OCI-LY3 (cell line): ENCODE results near the gene GNS.

Experiments used
- EZH2phosphoT487 ChIP-seq: fragments of 200-600 bp; shearing (Covaris generic); IDR thresholded peaks from 2 replicates; pipeline ENCODE4 v1.6.1; 2018; ENCODE audit warnings: antibody characterized with exemption, mixed run types, low read depth
- TF ChIP-seq, protein P1 (sequence below): fragments of 200-600, 300-600 bp; sonication (generic); IDR thresholded peaks from 2 replicates; pipeline ENCODE4 v1.5.1; 2014; ENCODE audit warnings: antibody characterized with exemption, low read length, low read depth

DNA sequence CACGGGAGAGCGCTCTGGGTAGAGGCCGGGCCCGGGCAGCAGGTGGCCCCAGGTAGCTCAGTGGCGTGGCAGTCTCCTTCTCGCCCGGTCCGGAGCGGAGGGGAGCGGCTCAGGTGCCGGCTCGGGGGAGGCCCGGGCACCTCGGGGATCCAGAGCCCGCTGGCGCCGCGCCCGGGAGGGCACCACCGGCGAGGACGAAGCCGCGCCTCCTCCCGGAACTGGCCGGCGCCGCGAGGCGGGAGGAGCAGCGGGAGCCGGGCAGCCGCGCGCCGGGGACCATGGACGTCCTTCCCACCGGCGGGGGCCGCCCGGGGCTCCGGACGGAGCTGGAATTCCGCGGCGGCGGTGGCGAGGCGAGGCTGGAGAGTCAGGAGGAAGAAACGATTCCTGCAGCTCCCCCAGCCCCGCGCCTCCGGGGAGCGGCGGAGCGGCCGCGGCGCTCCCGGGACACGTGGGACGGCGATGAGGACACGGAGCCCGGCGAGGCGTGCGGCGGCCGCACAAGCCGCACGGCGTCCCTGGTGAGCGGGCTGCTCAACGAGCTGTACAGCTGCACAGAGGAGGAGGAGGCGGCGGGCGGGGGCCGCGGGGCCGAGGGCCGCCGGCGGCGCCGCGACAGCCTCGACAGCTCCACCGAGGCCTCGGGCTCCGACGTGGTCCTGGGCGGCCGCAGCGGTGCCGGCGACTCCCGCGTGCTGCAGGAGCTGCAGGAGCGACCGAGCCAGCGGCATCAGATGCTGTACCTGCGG lies 21.5 kb upstream of the GNS start:
- TF ChIP-seq, protein P1, sequence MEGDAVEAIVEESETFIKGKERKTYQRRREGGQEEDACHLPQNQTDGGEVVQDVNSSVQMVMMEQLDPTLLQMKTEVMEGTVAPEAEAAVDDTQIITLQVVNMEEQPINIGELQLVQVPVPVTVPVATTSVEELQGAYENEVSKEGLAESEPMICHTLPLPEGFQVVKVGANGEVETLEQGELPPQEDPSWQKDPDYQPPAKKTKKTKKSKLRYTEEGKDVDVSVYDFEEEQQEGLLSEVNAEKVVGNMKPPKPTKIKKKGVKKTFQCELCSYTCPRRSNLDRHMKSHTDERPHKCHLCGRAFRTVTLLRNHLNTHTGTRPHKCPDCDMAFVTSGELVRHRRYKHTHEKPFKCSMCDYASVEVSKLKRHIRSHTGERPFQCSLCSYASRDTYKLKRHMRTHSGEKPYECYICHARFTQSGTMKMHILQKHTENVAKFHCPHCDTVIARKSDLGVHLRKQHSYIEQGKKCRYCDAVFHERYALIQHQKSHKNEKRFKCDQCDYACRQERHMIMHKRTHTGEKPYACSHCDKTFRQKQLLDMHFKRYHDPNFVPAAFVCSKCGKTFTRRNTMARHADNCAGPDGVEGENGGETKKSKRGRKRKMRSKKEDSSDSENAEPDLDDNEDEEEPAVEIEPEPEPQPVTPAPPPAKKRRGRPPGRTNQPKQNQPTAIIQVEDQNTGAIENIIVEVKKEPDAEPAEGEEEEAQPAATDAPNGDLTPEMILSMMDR: no peak
- TF ChIP-seq EZH2phosphoT487: no peak
